ENCODE measurements around the gene PDIA5. TPM values are rescaled to one million over a fixed set of nuclear protein-coding genes. Genes with fewer than 3 reads are reported as not detected.

PDIA5 gene
- total RNA-seq, 1 experiment from 2014 or later, result 50.8 TPM

DNA sequence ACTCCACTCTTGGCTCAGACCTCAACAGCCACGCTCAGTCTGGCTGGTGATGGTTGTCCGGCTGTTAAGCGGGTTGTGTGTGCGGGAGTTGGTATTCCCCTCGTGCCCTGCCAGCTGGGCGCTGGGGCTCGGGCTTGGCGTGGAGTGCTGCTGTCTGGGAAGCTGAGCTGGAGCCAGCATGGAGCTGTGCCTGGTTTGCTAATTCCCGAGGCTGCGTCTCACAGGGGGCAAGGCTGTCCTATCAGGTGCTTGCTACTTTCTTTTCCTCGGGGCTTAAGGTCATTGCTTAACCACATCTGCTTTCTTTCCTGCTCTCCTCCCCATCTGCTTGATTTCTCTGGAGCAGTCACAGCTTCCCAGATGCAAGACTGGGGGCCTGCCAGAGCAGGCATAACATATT lies 29.9 kb downstream of the PDIA5 start:
- Histone ChIP-seq H3K27ac (ENCODE audit: low read depth, low read length) (no peak overlapping the region), H3K9me3 (ENCODE audit: control insufficient read depth in 1 of 2, insufficient read depth in 1 of 2, low read depth in 1 of 2, low read length in 2 of 2) (no peaks in the 10 kb centered on the region), H3K9ac (ENCODE audit: low read length) (no peak overlapping the region), H3K4me1 (ENCODE audit: control insufficient read depth in 1 of 2, insufficient read depth in 2 of 2, low read length in 2 of 2) (peaks cover 0 to 11% of the 10 kb centered on the region in 2 experiments; a peak in 1 of 4 replicates), H3K27me3 (ENCODE audit: insufficient read depth, low read length) (no peaks in the 10 kb centered on the region), H3K36me3 (ENCODE audit: control insufficient read depth in 1 of 2, insufficient read depth in 2 of 2, low read length in 2 of 2) (peaks cover 11 to 45% of the 10 kb centered on the region in 2 experiments), H3K4me2 (ENCODE audit: low read length) (no peak overlapping the region), H3K4me3 (replicated peaks in 1 of 2; ENCODE audit: low read depth in 1 of 2, low read length in 2 of 2) (no peak overlapping the region), H3K9me2 (ENCODE audit: insufficient read depth) (no peaks in the 10 kb centered on the region), H4K20me1 (ENCODE audit: insufficient read depth) (0 out of 2 replicates have a peak, but pooled peaks cover under 1% of the 10 kb centered on the region), H2AFZ (ENCODE audit: low read depth, low read length, poor library complexity, severe bottlenecking) (no peak overlapping the region), H3K79me2 (ENCODE audit: insufficient read depth, low read length) (peaks cover 58% of the 10 kb centered on the region; the same call in 1 of the 2 replicates)
- DNase-seq (ENCODE audit: low read depth, low spot score), result no peak
- ChIA-PET RAD21 (ENCODE audit: low non-redundant PET in 1 of 2, low total read pairs in 2 of 2, uncharacterized antibody in 2 of 2, unreplicated experiment in 2 of 2) (no interaction called here), CTCF (no interaction called here), POLR2A (no interaction called here)
- intact Hi-C loops (cut with micrococcal nuclease), result no loop called here
- ATAC-seq, result no peak
- TF ChIP-seq RAD21 (IDR thresholded peaks at IDR 0.05; ENCODE audit: low read depth), result no peak
- TF ChIP-seq EGR1 (IDR thresholded peaks at IDR 0.05; ENCODE audit: low read depth), result no peak
- no peak for TF ChIP-seq CBX3 (IDR thresholded peaks at IDR 0.05; ENCODE audit: low read depth)
- no peak for TF ChIP-seq JUND (IDR thresholded peaks at IDR 0.05)
- TF ChIP-seq SIN3A (IDR thresholded peaks at IDR 0.05; ENCODE audit: low read depth), result no peak
- TF ChIP-seq, protein P1, sequence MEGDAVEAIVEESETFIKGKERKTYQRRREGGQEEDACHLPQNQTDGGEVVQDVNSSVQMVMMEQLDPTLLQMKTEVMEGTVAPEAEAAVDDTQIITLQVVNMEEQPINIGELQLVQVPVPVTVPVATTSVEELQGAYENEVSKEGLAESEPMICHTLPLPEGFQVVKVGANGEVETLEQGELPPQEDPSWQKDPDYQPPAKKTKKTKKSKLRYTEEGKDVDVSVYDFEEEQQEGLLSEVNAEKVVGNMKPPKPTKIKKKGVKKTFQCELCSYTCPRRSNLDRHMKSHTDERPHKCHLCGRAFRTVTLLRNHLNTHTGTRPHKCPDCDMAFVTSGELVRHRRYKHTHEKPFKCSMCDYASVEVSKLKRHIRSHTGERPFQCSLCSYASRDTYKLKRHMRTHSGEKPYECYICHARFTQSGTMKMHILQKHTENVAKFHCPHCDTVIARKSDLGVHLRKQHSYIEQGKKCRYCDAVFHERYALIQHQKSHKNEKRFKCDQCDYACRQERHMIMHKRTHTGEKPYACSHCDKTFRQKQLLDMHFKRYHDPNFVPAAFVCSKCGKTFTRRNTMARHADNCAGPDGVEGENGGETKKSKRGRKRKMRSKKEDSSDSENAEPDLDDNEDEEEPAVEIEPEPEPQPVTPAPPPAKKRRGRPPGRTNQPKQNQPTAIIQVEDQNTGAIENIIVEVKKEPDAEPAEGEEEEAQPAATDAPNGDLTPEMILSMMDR (IDR thresholded peaks at IDR 0.05 in 2 of 3, conservative IDR thresholded peaks at IDR 0.05 in 1 of 3; ENCODE audit: borderline replicate concordance in 1 of 3, insufficient read depth in 1 of 3, low read depth in 2 of 3, low read length in 2 of 3), result no peak
- TF ChIP-seq TCF7L2 (IDR thresholded peaks at IDR 0.05; ENCODE audit: borderline replicate concordance, extremely low read depth, insufficient read depth, insufficient read length), result no peak
- no peak for TF ChIP-seq CEBPB (IDR thresholded peaks at IDR 0.05; ENCODE audit: low read depth)
- no peak for TF ChIP-seq FOSL1 (IDR thresholded peaks at IDR 0.05; ENCODE audit: low read depth)
- no peak for TF ChIP-seq EZH2phosphoT487 (IDR thresholded peaks at IDR 0.05; ENCODE audit: borderline replicate concordance)
- TF ChIP-seq, protein P2, sequence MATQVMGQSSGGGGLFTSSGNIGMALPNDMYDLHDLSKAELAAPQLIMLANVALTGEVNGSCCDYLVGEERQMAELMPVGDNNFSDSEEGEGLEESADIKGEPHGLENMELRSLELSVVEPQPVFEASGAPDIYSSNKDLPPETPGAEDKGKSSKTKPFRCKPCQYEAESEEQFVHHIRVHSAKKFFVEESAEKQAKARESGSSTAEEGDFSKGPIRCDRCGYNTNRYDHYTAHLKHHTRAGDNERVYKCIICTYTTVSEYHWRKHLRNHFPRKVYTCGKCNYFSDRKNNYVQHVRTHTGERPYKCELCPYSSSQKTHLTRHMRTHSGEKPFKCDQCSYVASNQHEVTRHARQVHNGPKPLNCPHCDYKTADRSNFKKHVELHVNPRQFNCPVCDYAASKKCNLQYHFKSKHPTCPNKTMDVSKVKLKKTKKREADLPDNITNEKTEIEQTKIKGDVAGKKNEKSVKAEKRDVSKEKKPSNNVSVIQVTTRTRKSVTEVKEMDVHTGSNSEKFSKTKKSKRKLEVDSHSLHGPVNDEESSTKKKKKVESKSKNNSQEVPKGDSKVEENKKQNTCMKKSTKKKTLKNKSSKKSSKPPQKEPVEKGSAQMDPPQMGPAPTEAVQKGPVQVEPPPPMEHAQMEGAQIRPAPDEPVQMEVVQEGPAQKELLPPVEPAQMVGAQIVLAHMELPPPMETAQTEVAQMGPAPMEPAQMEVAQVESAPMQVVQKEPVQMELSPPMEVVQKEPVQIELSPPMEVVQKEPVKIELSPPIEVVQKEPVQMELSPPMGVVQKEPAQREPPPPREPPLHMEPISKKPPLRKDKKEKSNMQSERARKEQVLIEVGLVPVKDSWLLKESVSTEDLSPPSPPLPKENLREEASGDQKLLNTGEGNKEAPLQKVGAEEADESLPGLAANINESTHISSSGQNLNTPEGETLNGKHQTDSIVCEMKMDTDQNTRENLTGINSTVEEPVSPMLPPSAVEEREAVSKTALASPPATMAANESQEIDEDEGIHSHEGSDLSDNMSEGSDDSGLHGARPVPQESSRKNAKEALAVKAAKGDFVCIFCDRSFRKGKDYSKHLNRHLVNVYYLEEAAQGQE (IDR thresholded peaks at IDR 0.05; ENCODE audit: low read depth), result no peak
- no peak for TF ChIP-seq ELF1 (IDR thresholded peaks at IDR 0.05; ENCODE audit: borderline replicate concordance, low read depth)
- no peak for TF ChIP-seq YY1 (IDR thresholded peaks at IDR 0.05; ENCODE audit: extremely low read depth, insufficient replicate concordance, low read depth, low read length)
- no peak for TF ChIP-seq POLR2A (IDR thresholded peaks at IDR 0.05; ENCODE audit: borderline replicate concordance, extremely low read depth, insufficient read depth, insufficient read length)
- no peak for TF ChIP-seq SRF (IDR thresholded peaks at IDR 0.05; ENCODE audit: low read depth)
- TF ChIP-seq EZH2 (IDR thresholded peaks at IDR 0.05), result no peak
- TF ChIP-seq, protein P3, sequence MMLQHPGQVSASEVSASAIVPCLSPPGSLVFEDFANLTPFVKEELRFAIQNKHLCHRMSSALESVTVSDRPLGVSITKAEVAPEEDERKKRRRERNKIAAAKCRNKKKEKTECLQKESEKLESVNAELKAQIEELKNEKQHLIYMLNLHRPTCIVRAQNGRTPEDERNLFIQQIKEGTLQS (IDR thresholded peaks at IDR 0.05), result no peak
- BruUV-seq (replicated peaks), result no TSS peak

All from HCT116 (cell line).